Subcutaneous adipose tissue (tissue), 4 donors: ENCODE measurements around the gene ZNF780B. TPM values are rescaled to one million over a fixed set of nuclear protein-coding genes. Genes with fewer than 3 reads are reported as not detected.

Experiments used
- CTCF ChIP-seq: fragments of 450-650 bp; IDR thresholded peaks from one replicate; pipeline ENCODE4 v1.5.1; 2016; ENCODE audit warnings: low read depth, mild to moderate bottlenecking, control low read depth, antibody characterized with exemption, moderate library complexity
- total RNA-seq, 4 donors: library from RNA; depleted of rRNA; stranded (reverse); fragments of >200 nt; gene quantifications; one replicate each; pipeline ENCODE4 v1.1.0, GENCODE V29; 2016

The ZNF780B gene
- 10 to 100 TPM in 3 of 4 donors, 1 to 10 TPM in 1; 10.0 to 24.3 (median 17.8) TPM for total RNA-seq

DNA sequence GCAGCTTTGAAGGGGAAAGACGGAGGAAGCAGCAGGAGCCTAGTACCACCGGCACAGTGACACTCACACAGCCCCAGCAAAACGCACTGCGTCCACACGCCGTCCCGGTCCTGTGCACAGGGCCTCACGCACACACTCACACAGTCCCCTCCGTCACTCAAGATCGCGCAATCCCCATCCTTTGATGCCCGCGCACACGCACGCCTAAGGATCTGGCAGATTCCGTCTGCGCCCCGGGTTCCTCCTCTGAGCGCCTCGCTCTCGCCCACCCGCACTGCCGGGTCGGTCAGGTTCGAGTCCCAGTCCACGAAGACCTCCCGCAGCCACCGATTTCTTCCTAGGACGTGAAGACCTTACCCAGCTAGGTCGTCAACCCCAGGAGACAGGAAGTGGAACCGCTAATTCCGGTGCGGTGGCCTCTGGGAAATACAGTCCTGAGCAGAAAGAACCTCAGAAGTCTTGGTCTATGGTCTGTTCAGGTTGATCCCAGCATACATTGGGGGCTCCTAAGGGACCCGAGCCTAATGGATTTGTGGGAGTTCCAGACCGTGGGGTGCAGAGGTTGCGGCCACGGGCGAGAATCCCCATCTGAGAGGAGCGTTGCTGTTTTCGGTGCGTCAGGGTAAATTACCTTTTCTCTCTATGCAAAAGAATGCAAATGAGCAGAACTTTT is at the start of gene ZNF780B:
ZNF780B (minus strand) TSS at position 400 of the 673 bp plus-strand sequence. CDS start 5,899 bp downstream, outside the sequence.
- no peak for TF ChIP-seq CTCF

- no peak for TF ChIP-seq CTCF
Measured at GRCh38 chr19:40104754-40105153, 48.7 kb upstream of the ZNF780B start.

DNA sequence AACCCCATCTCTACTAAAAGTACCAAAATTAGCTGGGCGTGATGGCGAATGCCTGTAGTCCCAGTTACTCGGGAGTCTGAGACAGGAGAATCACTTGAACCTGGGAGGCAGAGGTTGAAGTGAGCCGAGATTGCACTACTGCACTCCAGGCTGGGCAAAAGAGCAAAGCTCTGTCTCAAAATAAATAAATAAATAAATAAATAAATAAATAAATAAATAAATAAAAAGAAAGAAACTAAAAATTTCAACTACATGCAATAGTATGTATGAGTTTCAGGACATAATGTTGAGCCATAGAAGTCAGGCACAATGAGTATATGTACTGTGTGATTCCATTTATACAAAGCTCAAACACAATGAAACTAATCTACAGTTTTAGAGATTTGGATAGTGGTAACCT is 47.6 kb upstream of the ZNF780B start:
- no peak for TF ChIP-seq CTCF

DNA sequence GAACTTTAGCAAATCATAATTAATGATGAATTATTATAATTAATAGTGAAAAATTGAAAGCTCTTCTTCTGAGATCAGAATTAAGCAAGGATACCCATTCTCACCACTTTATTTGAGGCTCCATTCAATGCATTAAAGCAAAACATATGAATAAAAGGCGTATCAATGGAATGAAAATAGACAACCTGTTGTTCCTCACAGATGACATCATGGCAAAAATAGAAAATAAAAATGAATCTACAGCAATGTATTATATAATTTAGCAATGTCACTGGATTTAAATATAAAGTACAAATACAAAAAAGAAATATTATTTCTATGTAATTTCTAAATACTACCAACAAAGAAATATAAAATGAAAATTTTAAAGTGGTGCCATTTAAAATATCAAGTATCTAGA is 45.8 kb upstream of the ZNF780B start:
- no peak for TF ChIP-seq CTCF

GRCh38 chr19:40093416-40093815 is 37.4 kb upstream of the ZNF780B start:
- no peak for TF ChIP-seq CTCF

DNA sequence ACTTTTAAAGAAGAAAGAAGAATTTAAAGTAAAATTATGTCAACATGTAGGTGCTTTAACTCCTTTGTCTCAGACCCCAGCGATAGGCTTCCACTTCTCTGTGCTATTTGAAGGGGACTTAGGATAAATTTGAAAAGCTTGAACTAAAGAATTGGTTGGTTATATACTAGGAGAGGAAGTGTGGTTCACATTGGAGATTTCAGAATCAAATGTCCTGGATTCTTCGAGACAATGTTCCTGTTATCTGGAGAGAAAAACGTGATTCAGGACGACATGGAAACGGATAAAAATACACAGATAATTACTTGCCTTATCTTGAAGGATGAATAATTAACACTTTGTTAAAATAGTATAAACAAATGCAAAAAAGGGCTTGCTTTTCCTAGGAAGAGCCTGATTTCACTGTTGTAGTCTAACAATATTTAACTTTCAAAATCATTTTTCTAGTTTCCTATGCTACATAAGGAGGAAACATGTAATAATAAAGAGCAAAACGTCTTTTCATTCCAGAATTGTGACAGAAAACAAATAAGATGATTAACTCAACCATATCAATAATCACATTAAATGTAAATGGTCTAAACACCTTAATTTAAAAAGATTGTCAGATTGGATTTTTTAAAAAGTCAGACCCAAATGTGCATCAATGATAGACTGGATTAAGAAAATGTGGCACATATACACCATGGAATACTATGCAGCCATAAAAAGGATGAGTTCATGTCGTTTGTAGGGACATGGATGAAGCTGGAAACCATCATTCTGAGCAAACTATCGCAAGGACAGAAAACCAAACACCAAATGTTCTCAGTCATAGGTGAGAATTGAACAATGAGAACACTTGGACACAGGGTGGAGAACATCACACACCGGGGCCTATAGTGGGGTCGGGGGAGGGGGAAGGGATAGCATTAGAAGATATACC is 35.4 kb upstream of the ZNF780B start:
- no peak for TF ChIP-seq CTCF
